H1 (cell line): Measurements from ENCODE around the gene EIF4E1B. TPM values are rescaled to one million over a fixed set of nuclear protein-coding genes. Genes with fewer than 3 reads are reported as not detected.

Experiments
- CTCF ChIA-PET: fragments of 300-600 bp; sonication (Branson Sonifier 250); formaldehyde crosslinking; loops from one replicate; lab custom pipeline; 2021; ENCODE audit not compliant: partially characterized antibody; lab: Charles Lee
- POLR2A ChIA-PET: fragments of 300-600 bp; sonication (Branson Sonifier 250); formaldehyde crosslinking; loops from one replicate; lab custom pipeline; 2021; ENCODE audit warnings: inconsistent platforms; ENCODE audit not compliant: partially characterized antibody; lab: Charles Lee
- DNase-seq, 2 experiments: peaks; one replicate each; pipeline versions ENCODE4 v3.0.0 to v3.0.0-alpha.2; 2010 to 2022; ENCODE audit warnings: low spot score in 2 of 2, low read depth in 1 of 2, mixed read lengths in 1 of 2
- FAIRE-seq: peaks from 2 replicates; lab custom pipeline; 2011; peaks lifted over from hg19 to GRCh38; lab: Jason Lieb, UNC
- H2AFZ ChIP-seq: 2 replicates; pipeline ENCODE4 v1.8.1; 2012; ENCODE audit warnings: low read length, inconsistent platforms
- H2AK5ac ChIP-seq: 2 replicates; pipeline ENCODE4 v1.6.1; 2013; ENCODE audit warnings: low read depth, low read length
- H2BK120ac ChIP-seq: replicated peaks from 2 replicates; pipeline ENCODE3; 2013; ENCODE audit warnings: low read depth, low read length, inconsistent platforms
- H2BK12ac ChIP-seq: 2 replicates; pipeline ENCODE4 v1.6.1; 2013; ENCODE audit warnings: low read depth, low read length
- H2BK15ac ChIP-seq: 2 replicates; pipeline ENCODE4 v1.6.1; 2013; ENCODE audit warnings: low read length
- H2BK20ac ChIP-seq: 2 replicates; pipeline ENCODE4 v1.6.1; 2013; ENCODE audit warnings: low read length
- H2BK5ac ChIP-seq: 2 replicates; pipeline ENCODE4 v1.6.1; 2013; ENCODE audit warnings: low read depth, low read length
- H3K14ac ChIP-seq: 2 replicates; pipeline ENCODE4 v1.6.1; 2013; ENCODE audit warnings: inconsistent platforms; ENCODE audit not compliant: insufficient read length
- H3K18ac ChIP-seq: 2 replicates; pipeline ENCODE4 v1.6.1; 2013; ENCODE audit warnings: low read length; ENCODE audit errors: extremely low read depth
- H3K23ac ChIP-seq: 2 replicates; pipeline ENCODE4 v1.6.1; 2013; ENCODE audit warnings: inconsistent platforms; ENCODE audit not compliant: insufficient read length
- H3K23me2 ChIP-seq: 2 replicates; pipeline ENCODE4 v1.6.1; 2013; ENCODE audit warnings: low read depth, low read length
- H3K27ac ChIP-seq: 2 replicates; pipeline ENCODE4 v1.6.1; 2011; ENCODE audit warnings: low read depth, low read length, inconsistent platforms
- H3K27me3 ChIP-seq, 4 experiments: replicated peaks in 1 of 4; 1 replicate in 1 of 4; 2 replicates in 3 of 4; pipeline versions ENCODE4 v1.6.1 to v1.8.1; 2011 to 2013; ENCODE audit warnings: low read length in 3 of 4, mild to moderate bottlenecking in 3 of 4, inconsistent platforms in 2 of 4, mixed read lengths in 2 of 4, moderate library complexity in 1 of 4; ENCODE audit not compliant: control insufficient read depth in 3 of 4, insufficient read depth in 3 of 4; ENCODE audit errors: extremely low read depth in 1 of 4
- H3K36me3 ChIP-seq, 4 experiments: 2 replicates each; pipeline versions ENCODE4 v1.6.1 to v1.8.1; 2011 to 2013; ENCODE audit warnings: mild to moderate bottlenecking in 4 of 4, low read length in 3 of 4, moderate library complexity in 2 of 4, control low read depth in 1 of 4, inconsistent platforms in 1 of 4; ENCODE audit not compliant: insufficient read depth in 4 of 4, control insufficient read depth in 2 of 4
- H3K4ac ChIP-seq: replicated peaks from 2 replicates; pipeline ENCODE3; 2013; ENCODE audit warnings: low read length, low read depth, mixed read lengths, inconsistent platforms; ENCODE audit not compliant: insufficient read length
- H3K4me1 ChIP-seq, 4 experiments: replicated peaks in 1 of 4; 1 replicate in 1 of 4; 2 replicates in 3 of 4; pipeline versions ENCODE4 v1.6.1 to v1.8.1; 2011 to 2013; ENCODE audit warnings: low read length in 3 of 4, inconsistent platforms in 2 of 4, mixed read lengths in 1 of 4; ENCODE audit not compliant: insufficient read depth in 4 of 4, control insufficient read depth in 3 of 4
- H3K4me2 ChIP-seq, 2 experiments: 2 replicates each; pipeline versions ENCODE4 v1.6.1 to v1.8.1; 2011 to 2013; ENCODE audit warnings: low read depth in 2 of 2, low read length in 2 of 2, control low read depth in 1 of 2, inconsistent platforms in 1 of 2, mild to moderate bottlenecking in 1 of 2; ENCODE audit not compliant: insufficient read depth in 1 of 2
- H3K4me3 ChIP-seq, 4 experiments: fragments of 200-600, 300-600 bp in 1 of 4; sonication (generic), shearing (Covaris generic), sonication (Bioruptor Twin) in 1 of 4; 2 replicates each; pipeline versions ENCODE4 v1.5.1 to v1.8.1; 2011 to 2016; ENCODE audit warnings: low read length in 4 of 4, low read depth in 3 of 4, control low read depth in 2 of 4, inconsistent platforms in 2 of 4, mild to moderate bottlenecking in 2 of 4, mixed read lengths in 1 of 4, moderate library complexity in 1 of 4; ENCODE audit not compliant: insufficient read depth in 2 of 4; ENCODE audit errors: extremely low read depth in 1 of 4
- H3K56ac ChIP-seq: replicated peaks from 2 replicates; pipeline ENCODE3; 2013; ENCODE audit warnings: low read depth, mild to moderate bottlenecking, mixed read lengths, low read length, inconsistent platforms; ENCODE audit not compliant: insufficient read length
- H3K79me1 ChIP-seq: 2 replicates; pipeline ENCODE4 v1.6.1; 2013; ENCODE audit warnings: low read depth, low read length, control low read depth
- H3K79me2 ChIP-seq, 2 experiments: 2 replicates each; pipeline versions ENCODE4 v1.6.1 to v1.8.1; 2012 to 2013; ENCODE audit warnings: low read length in 2 of 2, mild to moderate bottlenecking in 2 of 2, inconsistent platforms in 1 of 2; ENCODE audit not compliant: insufficient read depth in 2 of 2, control insufficient read depth in 1 of 2
- H3K9ac ChIP-seq, 4 experiments: replicated peaks in 1 of 4; 1 replicate in 1 of 4; 2 replicates in 3 of 4; pipeline versions ENCODE4 v1.6.1 to v1.8.1; 2011 to 2013; ENCODE audit warnings: low read depth in 3 of 4, low read length in 3 of 4, control low read depth in 2 of 4, mild to moderate bottlenecking in 2 of 4, moderate library complexity in 2 of 4, inconsistent platforms in 1 of 4; ENCODE audit errors: extremely low read depth in 1 of 4
- H3K9me3 ChIP-seq, 2 experiments: 2 replicates each; pipeline versions ENCODE4 v1.6.1 to v1.8.1; 2012 to 2013; ENCODE audit warnings: mild to moderate bottlenecking in 2 of 2, moderate library complexity in 2 of 2, control low read depth in 1 of 2, inconsistent platforms in 1 of 2, low read depth in 1 of 2, low read length in 1 of 2, mixed read lengths in 1 of 2; ENCODE audit not compliant: insufficient read depth in 2 of 2
- H4K20me1 ChIP-seq, 2 experiments: replicated peaks in 1 of 2; 2 replicates each; pipeline versions ENCODE3 to v1.8.1; 2011 to 2013; ENCODE audit warnings: inconsistent platforms in 2 of 2, low read length in 2 of 2, mild to moderate bottlenecking in 1 of 2; ENCODE audit not compliant: insufficient read depth in 2 of 2, control insufficient read depth in 1 of 2
- H4K5ac ChIP-seq: 2 replicates; pipeline ENCODE4 v1.6.1; 2013; ENCODE audit warnings: low read length, low read depth, mixed read lengths, inconsistent platforms; ENCODE audit not compliant: insufficient read length
- H4K8ac ChIP-seq: 2 replicates; pipeline ENCODE4 v1.8.0; 2013; ENCODE audit warnings: mild to moderate bottlenecking, moderate library complexity, low read length, inconsistent platforms; ENCODE audit not compliant: insufficient read depth; ENCODE audit errors: extremely low read depth
- H4K91ac ChIP-seq: replicated peaks from 2 replicates; pipeline ENCODE3; 2013; ENCODE audit warnings: low read length, mixed read lengths, inconsistent platforms; ENCODE audit not compliant: insufficient read length
- TCF12 ChIP-seq: IDR thresholded peaks from 2 replicates; pipeline ENCODE4 v1.6.1; 2011; ENCODE audit warnings: low read depth, mild to moderate bottlenecking, low read length
- WGBS, 2 experiments: shearing (Covaris generic) in 1 of 2; methylation state at CpG; one replicate each; pipeline versions ENCODE4 v1.1.6 to v1.1.7; 2013 to 2015; ENCODE audit warnings: low lambda C conversion rate in 2 of 2, mixed read lengths in 2 of 2, inconsistent platforms in 1 of 2, low coverage in 1 of 2, missing lambda C conversion rate in 1 of 2; ENCODE audit not compliant: insufficient replicate concordance in 2 of 2, insufficient coverage in 1 of 2, insufficient read length in 1 of 2; ENCODE audit errors: extremely low coverage in 1 of 2, missing lambda C conversion rate in 1 of 2; 5-methylcytosine and 5-hydroxymethylcytosine counted together
- polyA plus RNA-seq, 7 experiments: library from polyadenylated mRNA; depleted of rRNA in 3 of 7; stranded (reverse) in 5 of 7; unstranded in 2 of 7; fragments of >200 nt in 5 of 7; fragments of 200-250 nt in 2 of 7; gene quantifications; 1 replicate in 5 of 7; 2 replicates in 1 of 7; 4 replicates in 1 of 7; pipeline versions ENCODE4 v1.2.1 to v1.2.3, GENCODE V29; 2011 to 2013; ENCODE audit warnings: missing spikeins in 2 of 7, mixed read lengths in 2 of 7
- total RNA-seq: library from RNA; stranded (reverse); fragmentation: NEBNext Ultra II Directional; extraction: Animal tissue kit (Norgen Biotek cat#: 25700); gene quantifications from 2 replicates; pipeline ENCODE4 v1.2.1, GENCODE V29; 2021

Gene EIF4E1B
- total and polyA plus RNA-seq, 2 of the 8 experiments (the other 6 are each of a cell fraction or from before 2014, with no cell fraction given) = 0.97 to 1.3 TPM

DNA sequence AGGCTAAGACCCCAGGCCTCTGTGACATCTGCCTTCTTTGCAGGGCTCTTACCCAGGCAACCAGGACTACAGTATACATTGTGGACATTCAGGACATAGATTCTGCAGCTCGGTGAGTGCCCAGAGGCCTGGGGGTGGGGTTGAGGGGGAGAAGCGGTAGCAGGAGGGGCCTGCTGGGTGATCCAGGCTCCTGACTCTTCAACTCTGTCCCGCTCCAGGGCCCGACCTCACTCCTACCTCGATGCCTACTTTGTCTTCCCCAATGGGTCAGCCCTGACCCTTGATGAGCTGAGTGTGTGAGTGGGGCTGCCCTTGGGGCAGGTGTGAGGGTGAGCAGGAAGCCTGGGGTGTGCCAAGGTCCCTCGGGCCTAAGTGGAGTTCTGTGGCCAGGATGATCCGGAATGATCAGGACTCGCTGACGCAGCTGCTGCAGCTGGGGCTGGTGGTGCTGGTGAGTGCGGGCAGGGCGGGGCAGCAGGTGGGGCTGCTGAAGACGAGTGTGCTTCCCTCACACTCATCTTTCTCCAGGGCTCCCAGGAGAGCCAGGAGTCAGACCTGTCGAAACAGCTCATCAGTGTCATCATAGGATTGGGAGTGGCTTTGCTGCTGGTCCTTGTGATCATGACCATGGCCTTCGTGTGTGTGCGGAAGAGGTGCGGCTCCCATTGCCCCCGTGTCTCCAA lies 40.3 kb upstream of the EIF4E1B start:
- Histone ChIP-seq H3K23me2 (peaks cover 19% of the 10 kb centered on the region; the same call in 1 of the 2 replicates), H3K36me3 (no peaks in the 10 kb centered on the region), H4K5ac (no peak overlapping the region), H3K14ac (no peak overlapping the region), H2BK12ac (no peak overlapping the region), H2AFZ (no peak overlapping the region), H4K8ac (no peak overlapping the region), H3K9me3 (peaks cover 11 to 14% of the 10 kb centered on the region in 2 experiments; a peak in 3 of 4 replicates), H2BK20ac (no peak overlapping the region), H3K56ac (no peak overlapping the region), H3K79me1 (no peaks in the 10 kb centered on the region), H3K27ac (no peak overlapping the region), H3K27me3 (no peaks in the 10 kb centered on the region; a peak in 1 of 7 replicates), H3K23ac (no peak overlapping the region), H2BK120ac (no peak overlapping the region), H3K18ac (no peak overlapping the region), H2BK5ac (no peak overlapping the region), H3K79me2 (no peaks in the 10 kb centered on the region), H4K91ac (no peak overlapping the region), H3K9ac (no peak overlapping the region; a peak in 1 of 7 replicates), H2AK5ac (no peak overlapping the region), H2BK15ac (no peak overlapping the region), H4K20me1 (peaks cover 0 to 14% of the 10 kb centered on the region in 2 experiments), H3K4me1 (no peaks in the 10 kb centered on the region), H3K4me3 (no peak overlapping the region), H3K4ac (no peak overlapping the region), H3K4me2 (no peak overlapping the region)
- DNase-seq (no peak), FAIRE-seq (no peak)
- ChIA-PET CTCF (interaction anchor here (0.6 to 1.8 kb wide), 6 partner anchors 11 to 105 kb away, joined by 3 to 9 read pairs (median 4); no protein-coding TSS in a partner anchor), POLR2A (interaction anchor here (1.0 kb wide), 1 partner anchor 11 kb away, joined by 3 read pairs; no protein-coding TSS in a partner anchor)
- WGBS, 2 experiments = 90% methylated on average over 17 of the region's 17 CpGs; no CpG with 5 or more reads in 1 of the 2 experiments
- no peak for TF ChIP-seq TCF12
